GM21423 (cell line): Measurements from ENCODE around the gene ZBTB25.
A peak's percentile ranks its signal among the peaks of the same experiment; 100 is the strongest.
"Not testable (repeated sequence)": the region's sequence is repeated elsewhere in the genome, so short reads cannot be mapped to it uniquely, and the experiment has no call there.

Experiments
- ATAC-seq: cut with Tn5 transposase; IDR thresholded peaks from one replicate; pipeline ENCODE4 v1.9.1; 2021; ENCODE audit warnings: mild to moderate bottlenecking, moderate library complexity; ENCODE audit not compliant: unreplicated experiment

ZBTB25 gene

GRCh38 chr14:64517667-64518066 is 14.0 kb upstream of the ZBTB25 start:
- ATAC-seq = not testable (repeated sequence)

GRCh38 chr14:64516969-64517368 is 13.3 kb upstream of the ZBTB25 start:
- ATAC-seq = no peak

GRCh38 chr14:64515053-64515452 is 11.4 kb upstream of the ZBTB25 start:
- no peak for ATAC-seq

GRCh38 chr14:64513271-64513670 is 9.6 kb upstream of the ZBTB25 start:
- ATAC-seq = no peak

GRCh38 chr14:64510825-64511671 is 7.4 kb upstream of the ZBTB25 start:
- ATAC-seq = no peak

GRCh38 chr14:64509036-64509435 is 5.4 kb upstream of the ZBTB25 start:
- ATAC-seq = no peak

- no peak for ATAC-seq
Measured at GRCh38 chr14:64508215-64508776, 4.7 kb upstream of the ZBTB25 start.

GRCh38 chr14:64507376-64508156 is 3.9 kb upstream of the ZBTB25 start:
- no peak for ATAC-seq

GRCh38 chr14:64506721-64507120 is 3.1 kb upstream of the ZBTB25 start:
- no peak for ATAC-seq

GRCh38 chr14:64504897-64505794 is 1.5 kb upstream of the ZBTB25 start:
- peak; percentile 31 for ATAC-seq

- peak; percentile 27 for ATAC-seq
Measured at GRCh38 chr14:64504310-64504896, 765 bp upstream of the ZBTB25 start, which contains the start of gene ZBTB1. TSS of gene ZBTB1 (plus strand) at chr14:64504770. CDS start at chr14:64521505, 16,735 bp downstream.

- ATAC-seq = peak; percentile 1
Measured at GRCh38 chr14:64502887-64503433, 678 bp downstream of the ZBTB25 start.

GRCh38 chr14:64502456-64502855 is 1.2 kb downstream of the ZBTB25 start:
- ATAC-seq = no peak

GRCh38 chr14:64501411-64502171 is 2.0 kb downstream of the ZBTB25 start:
- no peak for ATAC-seq

- no peak for ATAC-seq
Measured at GRCh38 chr14:64500088-64500487, 3.5 kb downstream of the ZBTB25 start.

- ATAC-seq = no peak
Measured at GRCh38 chr14:64496764-64497163, 6.9 kb downstream of the ZBTB25 start.

GRCh38 chr14:64495252-64495651 is 8.4 kb downstream of the ZBTB25 start:
- no peak for ATAC-seq

GRCh38 chr14:64493455-64493854 is 10.2 kb downstream of the ZBTB25 start:
- ATAC-seq = no peak

GRCh38 chr14:64491637-64492036 is 12.0 kb downstream of the ZBTB25 start:
- no peak for ATAC-seq
